Type B pancreatic cell (in vitro differentiated cells): ENCODE results near the gene HHIPL1. TPM values are rescaled to one million over a fixed set of nuclear protein-coding genes. Genes with fewer than 3 reads are reported as not detected.

Experiments used
- DNase-seq: peaks from one replicate; pipeline ENCODE4 v3.0.0; 2021; ENCODE audit warnings: mixed read lengths; ENCODE audit not compliant: unreplicated experiment; ENCODE audit errors: extremely low spot score
- H3K27ac Mint-ChIP-seq: 2 replicates; pipeline ENCODE4 v1.8.0; 2021; ENCODE audit warnings: mild to moderate bottlenecking, mixed read lengths
- H3K27me3 Mint-ChIP-seq: 2 replicates; pipeline ENCODE4 v1.8.0; 2021; ENCODE audit warnings: mixed read lengths
- H3K36me3 Mint-ChIP-seq: 2 replicates; pipeline ENCODE4 v1.8.0; 2021; ENCODE audit warnings: mixed read lengths
- H3K4me1 Mint-ChIP-seq: one replicate; pipeline ENCODE4 v1.8.0; 2021; ENCODE audit warnings: mixed read lengths; ENCODE audit not compliant: unreplicated experiment
- H3K4me3 Mint-ChIP-seq: 2 replicates; pipeline ENCODE4 v1.8.0; 2021; ENCODE audit warnings: mild to moderate bottlenecking, mixed read lengths
- H3K9me3 Mint-ChIP-seq: 2 replicates; pipeline ENCODE4 v1.8.0; 2021; ENCODE audit warnings: mixed read lengths
- CTCF ChIP-seq: fragments of 200-600 bp; sonication (generic); conservative IDR thresholded peaks from 2 replicates; pipeline ENCODE4 v1.5.0; 2021; ENCODE audit warnings: antibody characterized with exemption, mild to moderate bottlenecking
- total RNA-seq: library from RNA; stranded (reverse); gene quantifications from 2 replicates; pipeline ENCODE4 v1.2.1, GENCODE V29; 2021; ENCODE audit warnings: low replicate concordance

HHIPL1 gene
- total RNA-seq, 1 donor from 2014 or later, result 1.4 TPM

- no peak for TF ChIP-seq CTCF
- peak overlapping the region; percentile 43 for H3K27ac Mint-ChIP-seq
- no peaks in the 10 kb centered on the region for H3K36me3 Mint-ChIP-seq
- H3K4me1 Mint-ChIP-seq, result peaks cover 9% of the 10 kb centered on the region
- H3K27me3 Mint-ChIP-seq, result no peaks in the 10 kb centered on the region
- H3K4me3 Mint-ChIP-seq, result no peak overlapping the region
- H3K9me3 Mint-ChIP-seq, result no peaks in the 10 kb centered on the region
- DNase-seq, result no peak
Measured at GRCh38 chr14:99728981-99729451, 84.1 kb downstream of the HHIPL1 start.

Other genes starting within 250 kb of the HHIPL1 start
- 50.2 and 52.7 TPM in 2 replicates for gene SETD3, start 164.3 kb upstream of the HHIPL1 start, total RNA-seq
- gene CCNK, start 163.7 kb upstream of the HHIPL1 start, total RNA-seq, result 66.2 and 84.0 TPM in 2 replicates
- 49.1 and 83.8 TPM in 2 replicates for gene CCDC85C, start 40.9 kb upstream of the HHIPL1 start, total RNA-seq
- gene CYP46A1, start 39.2 kb downstream of the HHIPL1 start, total RNA-seq, result 0.98 and 4.7 TPM in 2 replicates
- 45.7 and 73.8 TPM in 2 replicates for gene EML1, start 148.3 kb downstream of the HHIPL1 start, total RNA-seq